Fibroblast of skin of right quadriceps (primary cell): ENCODE results near the gene IRX1.

Source experiments
- DNase-seq: peaks from one replicate; pipeline ENCODE4 v3.0.0-alpha.2; 2013

Gene IRX1

GRCh38 chr5:3601061-3601710 lies 5.6 kb downstream of the IRX1 start:
- peak; percentile 42 for DNase-seq

GRCh38 chr5:3601911-3602782 lies 6.5 kb downstream of the IRX1 start:
- no peak for DNase-seq

- DNase-seq, result peak; percentile 70
Observed at GRCh38 chr5:3602785-3603502, 7.3 kb downstream of the IRX1 start.

GRCh38 chr5:3604501-3604900 lies 8.9 kb downstream of the IRX1 start:
- DNase-seq, result peak; percentile 87

GRCh38 chr5:3605298-3606010 lies 9.8 kb downstream of the IRX1 start:
- DNase-seq, result no peak

GRCh38 chr5:3606121-3606831 lies 10.6 kb downstream of the IRX1 start:
- DNase-seq, result no peak

- DNase-seq, result peak; percentile 59
Observed at GRCh38 chr5:3607541-3608181, 12.0 kb downstream of the IRX1 start.

GRCh38 chr5:3609120-3609681 lies 13.6 kb downstream of the IRX1 start:
- DNase-seq, result no peak

GRCh38 chr5:3612591-3613042 lies 17.0 kb downstream of the IRX1 start:
- DNase-seq, result peak; percentile 81

GRCh38 chr5:3613726-3614125 lies 18.1 kb downstream of the IRX1 start:
- no peak for DNase-seq

- no peak for DNase-seq
Observed at GRCh38 chr5:3615217-3615616, 19.6 kb downstream of the IRX1 start.

GRCh38 chr5:3615829-3616228 lies 20.2 kb downstream of the IRX1 start:
- no peak for DNase-seq

- no peak for DNase-seq
Observed at GRCh38 chr5:3619579-3619978, 23.9 kb downstream of the IRX1 start.

- no peak for DNase-seq
Observed at GRCh38 chr5:3622961-3623360, 27.3 kb downstream of the IRX1 start.

GRCh38 chr5:3625626-3626025 lies 30.0 kb downstream of the IRX1 start:
- DNase-seq, result no peak

- no peak for DNase-seq
Observed at GRCh38 chr5:3634061-3634460, 38.4 kb downstream of the IRX1 start.

- no peak for DNase-seq
Observed at GRCh38 chr5:3639175-3639574, 43.5 kb downstream of the IRX1 start.

- no peak for DNase-seq
Observed at GRCh38 chr5:3642231-3642630, 46.6 kb downstream of the IRX1 start.

GRCh38 chr5:3650320-3650719 lies 54.7 kb downstream of the IRX1 start:
- peak; percentile 11 for DNase-seq

- peak; percentile 3 for DNase-seq
Observed at GRCh38 chr5:3650868-3651267, 55.2 kb downstream of the IRX1 start.
